GM19468 (cell line): ENCODE measurements around the gene TECPR2.

Experiments
- ATAC-seq: cut with Tn5 transposase; IDR thresholded peaks from one replicate; pipeline ENCODE4 v1.9.1; 2021; ENCODE audit warnings: mild to moderate bottlenecking, moderate library complexity, moderate number of reproducible peaks; ENCODE audit not compliant: unreplicated experiment; ENCODE audit errors: extremely low read depth

Gene TECPR2

GRCh38 chr14:102486513-102487203 is 123.9 kb downstream of the TECPR2 start:
- ATAC-seq: no peak

- ATAC-seq: no peak
These were observed 124.5 kb downstream of the TECPR2 start for GRCh38 chr14:102487204-102487577.

- no peak for ATAC-seq
These were observed 127.7 kb downstream of the TECPR2 start for GRCh38 chr14:102490456-102490855.

GRCh38 chr14:102491366-102491765 is 128.6 kb downstream of the TECPR2 start:
- no peak for ATAC-seq

- ATAC-seq: no peak
These were observed 129.2 kb downstream of the TECPR2 start for GRCh38 chr14:102491786-102492530.

- ATAC-seq: no peak
These were observed 129.8 kb downstream of the TECPR2 start for GRCh38 chr14:102492531-102492910.

GRCh38 chr14:102493096-102493495 is 130.4 kb downstream of the TECPR2 start:
- no peak for ATAC-seq

- ATAC-seq: no peak
These were observed 130.8 kb downstream of the TECPR2 start for GRCh38 chr14:102493585-102493984.

GRCh38 chr14:102495491-102496330 is 133.0 kb downstream of the TECPR2 start:
- no peak for ATAC-seq

- ATAC-seq: no peak
These were observed 133.6 kb downstream of the TECPR2 start for GRCh38 chr14:102496331-102496691.

- ATAC-seq: no peak
These were observed 134.4 kb downstream of the TECPR2 start for GRCh38 chr14:102496958-102497744.

GRCh38 chr14:102497998-102498677 is 135.4 kb downstream of the TECPR2 start:
- no peak for ATAC-seq

GRCh38 chr14:102498678-102499265 is 136.0 kb downstream of the TECPR2 start:
- no peak for ATAC-seq

- no peak for ATAC-seq
These were observed 136.8 kb downstream of the TECPR2 start for GRCh38 chr14:102499401-102500157.

GRCh38 chr14:102500158-102500662 is 137.5 kb downstream of the TECPR2 start:
- ATAC-seq: no peak

- ATAC-seq: no peak
These were observed 138.0 kb downstream of the TECPR2 start for GRCh38 chr14:102500713-102501112.

- no peak for ATAC-seq
These were observed 139.1 kb downstream of the TECPR2 start for GRCh38 chr14:102501751-102502315.

- no peak for ATAC-seq
These were observed 139.8 kb downstream of the TECPR2 start for GRCh38 chr14:102502571-102502970.
